Activated CD8-positive, alpha-beta memory T cell treated with anti-CD3 and anti-CD28 coated beads, Interleukin-2, amount 50 U/mL, for 4 hours (primary cell): Measurements from ENCODE around the gene NRXN2.

ENCODE experiments used
- DNase-seq: peaks from one replicate; pipeline ENCODE4 v3.0.0-alpha.2; 2020

NRXN2 gene

DNA sequence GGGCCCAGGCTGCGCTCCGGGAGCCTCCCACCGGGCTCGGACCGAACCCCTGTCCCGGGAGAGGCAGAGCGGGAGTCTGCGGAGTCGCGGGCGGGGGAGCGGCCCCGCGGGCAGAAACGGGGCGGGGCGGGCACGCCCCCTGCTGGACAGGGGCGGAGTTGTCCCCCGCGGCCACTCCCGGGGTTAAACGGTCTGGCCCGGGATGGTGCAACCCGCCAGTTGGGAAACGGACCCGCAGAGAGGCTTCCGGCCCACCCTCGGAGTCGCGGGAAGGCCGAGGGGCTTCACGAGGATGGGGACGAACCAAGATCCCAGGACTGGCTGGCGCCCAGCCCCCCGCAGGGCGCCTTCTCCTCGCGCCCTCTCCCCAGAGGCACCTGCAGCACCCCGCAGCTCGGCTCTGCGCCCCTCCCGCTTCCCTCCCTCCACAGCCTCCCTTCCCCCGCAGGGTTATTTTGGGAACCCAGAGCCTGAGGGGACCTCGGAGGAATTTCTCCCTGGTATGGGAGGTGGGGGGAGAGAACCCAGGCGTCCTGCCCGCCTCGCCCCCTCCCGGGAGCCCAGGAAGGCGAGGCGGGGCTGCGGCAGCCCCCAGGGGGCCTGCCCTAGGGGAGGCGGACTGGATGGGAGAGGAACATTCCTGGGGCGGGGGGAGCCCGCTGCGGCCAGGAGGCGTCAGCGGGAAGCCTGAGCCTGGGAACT, 20.0 kb upstream of the NRXN2 start:
- peak; percentile 77 for DNase-seq

DNA sequence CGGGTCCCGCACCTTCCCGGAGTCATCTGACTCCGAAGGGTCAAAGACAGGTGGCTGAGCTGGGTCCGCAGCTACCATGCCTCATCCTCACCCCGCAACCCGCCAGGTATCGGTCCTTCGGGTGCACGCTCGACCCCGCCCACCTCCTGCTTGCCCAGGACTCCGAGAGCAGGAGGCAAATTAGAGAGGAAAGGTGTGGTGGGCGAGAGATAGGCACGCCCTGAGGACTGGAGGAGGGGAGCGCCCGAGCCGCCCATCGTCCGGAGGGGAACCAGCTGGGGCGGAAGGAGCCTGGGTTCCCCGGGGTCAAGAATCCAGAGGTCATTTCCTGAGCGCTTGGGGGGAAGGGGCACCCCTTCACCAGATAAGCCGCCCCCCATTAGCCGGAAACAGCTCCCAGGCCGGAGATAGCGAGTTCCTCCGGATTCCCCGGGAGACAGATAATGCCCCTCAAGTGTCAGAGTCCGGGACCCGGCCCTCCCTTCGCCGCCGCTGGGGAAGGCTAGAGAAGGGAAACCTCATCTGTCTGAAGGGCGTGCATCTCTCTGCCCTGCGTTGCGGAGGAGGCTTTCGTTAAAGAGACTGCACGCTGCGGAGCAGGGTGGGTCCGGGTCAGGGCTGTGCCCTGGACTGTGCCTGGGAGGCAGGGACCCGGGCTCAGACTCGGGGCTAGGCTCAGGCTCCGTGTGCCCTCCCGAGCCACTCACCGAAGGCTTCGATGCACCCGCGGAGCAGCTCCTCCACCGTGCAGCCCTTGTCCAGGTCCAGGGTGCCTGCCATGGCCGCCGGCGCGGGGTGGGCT, 19.3 kb upstream of the NRXN2 start:
- DNase-seq = no peak

DNA sequence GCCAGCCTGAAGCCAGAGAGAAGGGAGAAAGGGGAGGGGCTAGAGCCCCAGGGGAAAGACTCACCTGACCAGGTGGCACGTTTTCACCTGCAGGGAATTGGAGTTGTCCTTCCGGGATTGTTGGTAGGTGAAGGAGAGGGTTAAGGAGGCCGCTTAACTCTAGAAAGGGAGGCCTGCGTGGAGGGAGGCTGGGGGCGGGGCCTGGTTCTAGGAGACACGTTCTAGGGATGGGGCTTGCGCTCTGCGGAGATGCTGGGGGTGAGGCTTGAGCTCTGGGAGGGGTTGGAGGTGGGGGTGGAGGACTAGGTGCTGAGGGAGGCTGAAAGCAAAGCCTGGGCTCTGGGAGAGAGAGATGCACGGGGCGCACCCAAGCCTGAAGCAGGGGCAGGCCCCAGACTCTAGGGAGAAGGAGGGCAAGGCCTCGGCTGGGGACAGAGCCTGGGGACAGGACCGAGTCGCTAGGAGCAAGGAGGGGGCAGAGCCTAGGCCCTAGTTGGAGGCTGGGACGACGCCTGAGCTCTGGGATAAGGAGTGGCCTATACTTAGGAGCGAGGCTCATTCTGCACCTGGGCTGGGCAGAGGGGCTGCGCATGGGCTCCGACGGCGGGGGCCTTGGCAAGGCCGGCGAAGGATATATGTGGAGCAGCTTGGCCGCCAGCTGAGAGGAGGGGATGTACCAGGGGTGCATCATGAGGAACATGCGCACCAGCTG, 18.5 kb upstream of the NRXN2 start:
- DNase-seq = no peak

DNA sequence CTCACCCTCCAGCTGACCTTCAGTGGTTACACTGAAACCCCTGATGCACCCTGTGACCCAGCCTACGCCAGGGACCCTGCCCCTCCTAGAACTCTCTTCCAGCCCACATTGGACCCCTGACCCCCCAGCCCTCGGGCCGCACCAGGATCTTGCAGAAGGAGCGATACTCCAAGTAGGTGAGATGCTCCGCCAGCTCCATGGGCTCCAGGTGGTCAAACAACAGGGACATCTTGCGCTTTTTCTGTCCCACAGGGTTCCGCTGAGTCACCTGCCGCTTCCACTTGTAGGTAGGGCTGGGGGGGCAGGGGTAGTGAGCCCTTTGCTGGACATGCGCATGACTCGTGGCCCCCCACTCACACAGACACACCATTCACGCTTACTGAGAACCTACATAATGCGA, 16.9 kb upstream of the NRXN2 start:
- DNase-seq = no peak

DNA sequence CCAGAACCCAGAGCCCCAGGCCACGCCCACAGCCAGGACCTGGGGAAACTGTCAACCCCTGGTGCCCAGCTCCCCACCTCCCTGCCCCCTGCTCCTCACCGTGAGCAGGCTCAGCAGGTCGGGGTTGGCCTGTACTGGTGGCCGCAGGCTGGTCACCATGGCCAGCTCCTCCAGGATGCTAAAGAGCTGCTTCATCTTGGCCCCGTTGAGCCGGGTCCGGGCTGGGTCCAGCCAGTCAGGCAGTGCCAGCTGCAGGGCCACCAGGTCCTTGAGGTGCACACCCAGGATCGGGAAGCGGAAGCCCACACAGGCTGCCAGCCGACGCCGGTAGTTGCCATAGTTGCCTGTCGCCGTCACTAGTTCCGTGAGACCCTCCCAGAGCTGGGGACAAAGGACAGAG, 13.7 kb upstream of the NRXN2 start:
- no peak for DNase-seq

DNA sequence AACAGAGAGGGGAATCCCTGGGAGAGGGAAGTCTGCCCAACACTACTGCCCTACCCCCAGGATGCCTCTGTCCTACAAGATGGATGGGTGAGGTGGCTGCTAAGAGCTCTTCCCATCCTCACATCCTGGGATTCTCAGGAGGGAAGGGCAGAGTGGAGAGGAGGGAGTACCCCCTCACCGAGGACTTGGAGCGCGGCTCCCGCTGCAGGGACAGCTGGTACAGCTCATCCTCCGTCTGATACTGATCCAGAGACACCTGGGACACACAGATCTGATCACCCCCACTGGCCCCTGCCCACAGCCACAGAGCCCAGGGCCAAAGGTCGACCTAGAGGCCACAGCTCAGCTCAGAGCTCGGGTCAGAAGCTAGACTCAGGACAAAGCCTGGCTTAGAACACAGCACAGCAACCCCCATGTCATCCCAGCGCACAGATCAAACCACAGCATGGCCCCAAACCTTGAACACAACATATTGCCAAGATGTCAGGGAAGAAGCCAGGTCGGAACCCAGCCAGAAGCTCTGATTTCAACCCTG, 12.8 kb upstream of the NRXN2 start:
- DNase-seq = no peak

DNA sequence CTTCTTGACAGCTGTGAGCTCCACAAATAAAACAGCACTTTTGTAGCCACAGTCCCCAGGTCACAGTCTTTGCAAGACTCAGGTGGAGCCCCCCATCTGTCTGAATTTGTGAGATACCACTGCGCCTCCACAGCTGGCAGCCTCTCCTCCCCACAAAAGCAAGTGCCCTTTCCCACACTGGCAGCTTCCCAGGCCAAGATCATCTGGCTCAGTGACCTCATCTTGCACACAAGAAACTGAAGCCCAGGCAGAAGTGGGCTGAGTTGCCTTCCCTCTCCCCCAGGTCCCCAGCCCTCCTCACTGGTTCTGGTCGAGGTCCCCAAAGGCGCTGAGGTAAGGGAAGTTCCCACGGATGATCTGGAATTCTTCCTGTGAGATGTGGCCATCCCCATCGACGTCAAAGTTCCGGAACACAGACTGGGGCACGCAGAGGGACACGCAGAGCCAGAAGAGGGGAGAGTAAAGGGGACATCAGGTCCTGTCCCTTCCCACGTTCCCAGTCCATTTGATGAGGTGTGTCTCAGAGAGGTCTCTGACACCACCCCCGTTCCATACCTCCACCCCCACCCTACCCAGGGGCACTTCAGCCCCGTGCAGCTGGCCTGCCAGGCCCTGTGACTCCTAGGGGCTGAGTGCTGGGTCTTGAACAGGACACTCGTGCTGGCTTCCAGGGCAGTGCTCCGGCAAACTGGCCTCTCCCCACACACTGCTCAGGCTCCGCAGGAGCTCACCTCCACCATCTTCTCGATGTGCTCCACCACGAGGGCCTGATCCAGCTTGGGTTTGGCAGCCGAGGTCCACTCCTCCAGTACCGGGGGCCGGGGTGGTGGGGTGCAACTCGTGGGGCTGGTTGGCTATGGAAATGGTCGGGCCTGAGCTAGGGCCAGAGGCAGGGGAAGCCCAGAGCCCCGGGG, 12.1 kb upstream of the NRXN2 start:
- DNase-seq = no peak

DNA sequence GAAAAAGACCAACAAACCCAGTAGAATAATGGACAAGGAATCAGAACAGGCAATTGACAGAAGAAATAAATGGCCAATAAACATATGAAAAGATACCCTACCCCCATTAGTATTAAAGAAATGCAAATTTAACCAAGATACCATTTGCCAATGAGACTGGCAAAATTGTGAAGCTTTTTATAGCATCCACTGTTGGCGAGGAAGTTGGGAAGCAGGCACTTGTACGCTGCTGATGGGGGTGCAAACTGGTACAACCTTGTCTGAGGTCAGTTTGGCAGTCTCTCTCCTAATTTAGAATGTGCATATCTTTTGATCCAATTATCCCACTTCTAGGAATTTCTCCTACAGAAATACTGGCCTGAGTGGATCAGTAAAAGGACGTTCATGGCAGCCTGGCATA, 8.6 kb upstream of the NRXN2 start:
- DNase-seq = no peak

DNA sequence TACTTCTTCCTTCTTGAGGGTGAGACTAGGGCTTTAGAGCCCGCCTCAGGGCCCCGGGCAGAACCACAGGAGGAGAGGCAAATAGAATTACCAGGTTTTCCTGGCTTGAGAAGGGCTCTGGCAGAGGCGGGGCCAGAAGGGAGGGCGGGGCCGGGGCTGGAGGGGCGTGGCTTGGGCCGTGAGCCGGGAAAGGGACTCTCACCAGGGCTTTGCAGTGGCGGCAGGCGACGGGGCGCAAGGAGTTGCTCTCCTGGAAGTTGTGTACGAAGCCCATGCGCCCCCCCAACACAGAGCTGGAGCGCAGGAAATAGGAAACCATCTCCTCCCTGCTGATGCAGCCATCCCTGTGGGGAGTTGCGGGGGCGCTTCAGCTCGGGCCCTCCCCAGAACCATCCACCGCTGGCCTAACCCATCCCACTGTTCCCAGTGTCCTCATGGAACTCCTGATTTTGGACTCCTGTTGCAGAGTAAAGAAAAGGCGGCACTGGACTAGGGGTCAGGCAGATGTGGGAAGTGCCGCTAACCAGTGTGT, 6.9 kb upstream of the NRXN2 start:
- no peak for DNase-seq

DNA sequence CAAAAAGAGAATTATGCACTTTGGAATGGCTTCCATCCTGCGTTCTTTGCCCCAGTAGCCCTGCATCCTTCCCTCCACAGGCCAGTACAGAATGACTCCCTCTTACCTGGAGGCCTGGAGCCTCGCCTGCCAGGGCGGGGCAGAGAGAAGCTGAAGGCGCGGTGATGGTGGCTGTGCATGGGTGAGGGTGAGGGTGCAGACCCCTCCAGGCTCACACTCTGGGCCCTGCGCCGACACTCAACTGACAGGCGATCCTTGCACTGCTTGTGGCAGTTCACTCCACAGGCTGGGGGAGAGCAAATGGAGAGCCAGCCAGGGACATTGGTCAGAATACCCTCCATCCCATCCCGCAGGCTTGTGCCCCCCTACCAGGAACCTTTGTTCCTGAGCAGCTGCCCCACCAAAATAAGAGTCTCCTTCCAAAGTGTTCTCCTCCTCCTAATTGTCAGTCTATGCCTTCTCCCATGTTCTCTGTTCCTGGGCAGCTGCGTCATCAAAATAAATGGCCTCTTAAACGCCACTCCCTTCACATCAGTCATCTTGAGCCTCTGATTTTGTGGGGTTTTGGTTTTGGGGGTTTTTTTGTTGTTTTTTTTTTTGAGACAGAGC, 5.9 kb upstream of the NRXN2 start:
- DNase-seq = no peak

DNA sequence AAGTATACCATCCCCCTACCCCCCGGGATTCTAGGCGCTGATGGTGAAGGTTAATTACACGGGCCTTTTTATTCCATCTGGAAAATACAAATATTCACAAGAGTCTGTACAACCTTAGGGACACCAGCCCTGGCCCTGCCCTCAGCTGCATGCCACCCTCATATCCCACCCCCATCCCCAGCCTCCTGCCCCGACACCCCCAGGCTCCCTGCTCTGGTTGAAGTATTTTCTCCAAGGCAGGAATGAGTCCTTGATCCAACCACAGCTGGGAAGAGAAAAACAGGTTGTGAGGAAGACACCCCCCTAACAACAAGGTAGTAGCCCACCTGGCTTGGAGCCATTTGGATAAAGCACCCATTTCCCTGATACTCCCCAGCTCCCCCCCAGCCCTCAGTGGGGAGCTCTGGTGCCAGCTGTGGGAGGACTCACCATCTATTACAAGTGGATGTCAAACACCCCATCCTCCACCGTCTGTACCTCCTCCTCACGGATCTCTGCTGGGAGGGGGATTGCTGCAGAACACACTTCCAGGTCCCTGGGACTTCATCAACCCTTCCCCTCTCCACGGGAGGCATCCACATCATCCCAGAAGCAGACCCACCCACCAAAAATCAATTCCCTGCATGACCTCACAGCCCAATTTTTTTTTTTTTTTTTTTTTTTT, 4.0 kb upstream of the NRXN2 start:
- no peak for DNase-seq

DNA sequence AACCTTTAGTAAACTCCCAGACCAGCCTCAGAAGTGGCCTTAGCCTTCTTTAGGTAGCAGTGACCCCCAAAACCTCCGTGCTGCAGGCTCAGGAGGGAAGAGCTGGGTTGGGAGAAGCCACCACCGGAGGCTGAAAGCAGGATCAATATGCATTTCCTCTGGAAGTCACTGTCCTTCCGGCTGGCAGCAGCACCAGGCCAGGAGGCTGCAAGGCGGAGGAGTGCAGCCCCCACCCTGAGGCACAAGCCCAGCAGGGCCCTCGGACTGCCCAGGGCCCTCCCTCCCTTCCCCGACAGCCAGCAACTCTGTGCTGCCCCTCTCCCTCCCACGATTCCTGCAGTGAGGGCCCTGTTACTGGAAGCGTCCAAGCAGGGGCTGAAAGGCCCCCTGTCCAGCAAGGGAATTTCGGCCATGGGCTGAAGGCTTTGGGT, 3.2 kb upstream of the NRXN2 start:
- no peak for DNase-seq

DNA sequence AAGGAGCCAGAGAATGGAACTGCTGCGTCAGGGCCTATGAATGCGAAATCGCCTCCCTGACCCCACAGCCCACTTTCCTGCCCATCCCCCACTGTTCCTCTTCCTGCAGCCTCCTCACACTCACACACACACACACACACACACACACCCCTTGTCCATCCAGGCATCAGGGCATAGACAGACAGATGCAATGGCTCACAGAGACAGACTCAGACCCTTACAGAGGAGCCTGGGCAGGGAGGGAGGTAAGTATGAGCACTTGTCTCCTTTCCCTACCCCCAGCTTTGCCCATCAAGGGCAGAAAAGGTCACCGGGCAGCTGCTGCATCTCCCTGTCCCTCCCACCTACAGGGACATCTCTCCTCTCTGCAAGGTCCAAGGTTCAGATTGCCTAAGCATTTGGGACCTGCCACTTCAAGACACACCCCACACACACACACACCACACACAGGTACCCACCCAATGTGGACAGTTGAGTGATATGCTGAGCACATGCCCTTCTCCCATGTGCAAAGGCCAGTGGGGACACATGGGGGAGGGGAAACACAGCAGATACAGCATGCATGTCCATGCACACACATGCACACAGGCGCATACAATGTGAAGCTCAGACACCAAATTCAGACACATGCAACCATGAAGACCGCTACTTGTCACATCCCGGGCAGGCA, 2.0 kb upstream of the NRXN2 start:
- no peak for DNase-seq

DNA sequence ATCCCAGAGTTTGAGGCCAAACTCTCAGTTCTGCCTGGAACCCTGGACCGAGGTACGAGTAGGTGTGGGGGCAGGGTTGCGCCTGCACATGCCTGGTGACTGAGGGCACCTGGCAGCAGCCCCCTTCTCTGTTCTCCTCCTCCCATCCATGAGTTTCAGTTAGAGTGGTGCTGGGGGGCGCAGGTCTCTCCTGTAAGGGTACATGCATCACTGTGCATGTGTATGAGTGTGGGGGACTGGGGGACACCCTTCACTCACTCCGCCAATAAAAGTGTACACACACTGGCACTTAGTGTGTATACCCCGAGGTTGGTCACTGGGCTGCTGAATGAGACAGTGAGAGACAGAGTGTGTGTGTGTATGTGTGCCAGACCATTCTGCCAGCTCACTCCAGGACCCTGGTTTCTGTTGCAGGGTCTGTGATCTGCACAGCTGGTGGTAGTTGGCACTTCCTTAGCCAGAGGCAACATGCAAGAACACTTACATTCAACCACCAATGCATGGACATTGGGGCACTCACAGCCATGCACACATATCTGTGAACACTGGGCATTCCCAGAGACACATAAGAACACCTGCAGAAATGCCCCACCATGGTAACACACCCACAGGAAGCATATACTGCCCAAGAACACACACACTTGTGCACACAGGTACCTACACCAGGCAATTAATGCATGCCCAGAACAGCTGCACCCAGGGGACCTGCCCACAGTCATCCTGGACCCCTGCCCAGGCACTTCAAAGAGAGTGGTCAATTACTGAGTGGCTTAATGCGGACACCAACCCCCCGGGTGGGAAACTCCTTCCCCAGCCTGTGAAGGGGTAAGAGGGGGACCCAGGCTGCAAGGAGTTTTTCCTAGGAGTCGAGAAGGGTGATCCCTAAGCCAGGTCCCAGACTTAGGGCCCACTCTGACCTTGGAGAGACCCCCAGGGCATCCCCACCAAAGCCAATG, 1.2 kb upstream of the NRXN2 start:
- no peak for DNase-seq

DNA sequence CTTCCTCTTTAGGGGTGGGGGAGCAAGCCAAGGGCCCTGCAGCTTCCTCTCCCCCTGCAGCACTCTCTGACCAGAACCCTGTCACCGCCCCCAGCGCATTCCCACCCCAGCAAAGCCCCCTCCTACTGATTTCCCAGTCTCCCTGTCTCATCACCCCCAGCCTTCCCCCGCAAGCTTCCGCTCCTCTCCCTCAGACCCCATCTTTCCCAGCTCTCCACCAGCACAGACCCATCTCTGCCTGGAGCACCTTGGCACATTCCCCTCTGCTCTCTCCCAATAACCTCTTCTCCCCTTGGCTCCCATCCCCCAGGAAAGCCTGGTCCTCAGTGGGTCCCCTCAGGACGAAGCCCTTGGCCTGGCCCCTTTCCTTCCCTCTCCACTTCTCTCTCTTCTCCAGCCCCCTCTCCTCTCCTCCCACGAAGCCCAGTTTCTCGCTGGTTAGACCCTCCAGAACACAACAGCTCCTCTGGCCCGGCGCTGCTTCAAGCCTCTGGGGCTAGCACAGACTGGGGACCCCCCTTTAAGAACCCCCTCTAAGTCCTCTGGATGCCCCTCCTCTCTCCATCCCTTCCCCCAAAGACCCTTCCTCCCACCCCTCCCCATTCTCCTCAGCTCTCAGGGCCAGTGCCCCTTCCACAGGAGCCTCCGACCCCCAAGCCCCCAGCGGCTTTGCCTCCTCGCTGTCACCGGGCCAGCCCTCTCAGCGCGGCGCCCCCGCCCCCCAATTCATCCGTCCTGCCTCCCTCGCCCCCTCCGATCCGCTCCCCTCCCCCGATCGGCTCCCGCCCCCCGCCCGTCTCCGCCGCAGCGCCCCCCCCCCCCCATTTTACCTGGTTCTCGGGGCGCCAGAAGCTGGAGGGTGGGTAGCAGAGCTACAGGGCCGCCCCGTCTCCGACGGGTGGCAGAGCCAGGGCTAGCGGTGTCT, 594 bp downstream of the NRXN2 start:
- no peak for DNase-seq

DNA sequence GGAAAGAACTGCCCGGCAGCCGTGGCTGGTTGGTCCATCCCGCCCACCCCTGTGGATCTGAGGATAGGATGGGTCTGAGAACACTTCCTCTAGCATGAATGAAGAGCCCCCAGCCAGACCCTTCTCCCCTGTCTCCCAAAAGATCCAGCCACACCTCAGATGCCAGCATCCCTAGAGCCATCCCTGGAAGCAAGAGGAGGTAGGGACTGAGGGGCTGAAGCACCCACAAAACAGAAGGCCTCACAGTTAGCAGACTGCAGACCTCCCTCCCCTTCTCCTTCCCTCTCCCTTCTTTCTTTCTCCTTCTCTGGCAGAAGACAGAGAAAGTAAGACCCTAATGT, 1.7 kb downstream of the NRXN2 start:
- no peak for DNase-seq

DNA sequence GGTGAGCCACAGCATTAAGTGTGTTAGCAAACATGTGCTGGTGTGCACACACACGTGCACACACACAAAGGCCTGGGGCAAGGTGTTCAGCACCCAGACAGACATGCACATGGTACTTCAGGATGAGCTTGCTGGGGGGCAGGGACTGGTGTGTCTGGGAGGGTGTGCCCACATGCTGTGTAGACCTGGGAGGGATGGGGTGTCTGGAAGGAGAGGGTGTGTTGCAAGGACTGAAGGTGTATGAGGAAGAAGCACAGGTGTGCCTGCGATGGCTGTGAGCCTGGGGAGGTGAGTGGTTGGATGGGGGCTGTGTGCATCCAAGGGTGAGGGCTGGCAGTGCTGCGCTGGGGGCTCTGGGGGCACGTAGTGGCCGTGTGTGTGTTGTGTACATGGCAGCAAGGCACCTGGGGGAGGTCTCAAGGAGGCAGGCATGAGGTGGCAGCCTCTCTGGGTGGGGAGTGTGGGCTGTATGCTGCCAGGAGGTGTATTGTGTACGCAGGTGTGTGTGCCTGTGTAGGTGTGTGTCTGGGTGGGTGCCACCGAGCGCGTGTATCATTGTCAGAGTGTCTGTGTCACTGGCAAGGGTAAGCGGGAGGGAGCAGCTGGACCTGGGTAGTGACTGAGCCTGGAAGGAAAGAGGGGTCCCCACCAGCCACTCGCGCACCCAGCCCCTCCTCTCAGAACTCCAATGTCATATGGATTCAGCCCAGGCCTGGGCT, 2.2 kb downstream of the NRXN2 start:
- DNase-seq = no peak

DNA sequence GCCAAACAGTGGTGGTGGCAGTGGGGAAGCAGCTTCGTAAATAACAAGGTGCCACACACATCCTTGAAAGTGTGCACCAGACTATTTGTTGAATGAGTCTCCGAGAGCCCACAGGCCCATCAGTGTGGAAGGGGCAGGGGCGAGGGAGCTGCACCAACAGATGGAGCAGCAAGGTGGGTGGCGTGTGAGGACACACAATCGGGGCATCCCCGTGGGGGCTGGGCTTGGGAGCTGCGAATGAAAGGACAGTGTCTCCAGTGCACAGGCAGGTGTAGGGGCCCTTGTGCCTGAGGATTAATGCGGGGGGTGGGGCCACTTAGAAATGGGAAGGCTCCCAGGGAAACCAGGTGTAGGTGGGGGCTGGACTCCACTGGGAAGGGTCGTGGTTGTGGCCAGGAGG, 2.8 kb downstream of the NRXN2 start:
- DNase-seq = no peak
